Islet of Langerhans (tissue), 1 donor: ENCODE data around the gene HSPBAP1.
"Not testable (repeated sequence)": the region's sequence is repeated elsewhere in the genome, so short reads cannot be mapped to it uniquely, and the experiment has no call there.

Source experiments
- FAIRE-seq: peaks from one replicate; lab custom pipeline; 2011; peaks lifted over from hg19 to GRCh38; lab: Jason Lieb, UNC

The HSPBAP1 gene

DNA sequence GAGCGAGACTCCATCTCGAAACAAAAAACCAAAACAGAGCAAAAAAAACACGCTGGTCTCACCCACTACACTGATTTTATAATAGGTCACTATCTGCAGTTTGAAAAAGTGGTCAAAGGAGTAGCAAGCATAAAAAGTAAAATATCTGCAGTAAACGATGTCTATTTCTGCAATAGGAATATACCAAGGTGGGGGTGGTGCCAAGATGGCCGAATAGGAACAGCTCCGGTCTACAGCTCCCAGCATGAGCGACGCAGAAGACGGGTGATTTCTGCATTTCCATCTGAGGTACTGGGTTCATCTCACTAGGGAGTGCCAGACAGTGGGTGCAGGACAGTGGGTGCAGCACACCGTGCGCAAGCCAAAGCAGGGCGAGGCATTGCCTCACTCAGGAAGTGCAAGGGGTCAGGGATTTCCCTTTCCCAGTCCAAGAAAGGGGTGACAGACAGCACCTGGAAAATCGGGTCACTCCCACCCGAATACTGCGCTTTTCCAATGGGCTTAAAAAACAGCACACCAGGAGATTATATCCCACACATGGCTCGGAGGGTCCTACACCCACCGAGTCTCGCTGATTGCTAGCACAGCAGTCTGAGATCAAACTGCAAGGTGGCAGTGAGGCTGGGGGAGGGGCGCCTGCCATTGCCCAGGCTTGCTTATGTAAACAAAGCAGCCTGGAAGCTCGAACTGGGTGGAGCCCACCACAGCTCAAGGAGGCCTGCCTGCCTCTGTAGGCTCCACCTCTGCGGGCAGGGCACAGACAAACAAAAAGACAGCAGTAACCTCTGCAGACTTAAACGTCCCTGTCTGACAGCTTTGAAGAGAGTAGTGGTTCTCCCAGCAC is 60.7 kb downstream of the HSPBAP1 start:
- not testable (repeated sequence) for FAIRE-seq

DNA sequence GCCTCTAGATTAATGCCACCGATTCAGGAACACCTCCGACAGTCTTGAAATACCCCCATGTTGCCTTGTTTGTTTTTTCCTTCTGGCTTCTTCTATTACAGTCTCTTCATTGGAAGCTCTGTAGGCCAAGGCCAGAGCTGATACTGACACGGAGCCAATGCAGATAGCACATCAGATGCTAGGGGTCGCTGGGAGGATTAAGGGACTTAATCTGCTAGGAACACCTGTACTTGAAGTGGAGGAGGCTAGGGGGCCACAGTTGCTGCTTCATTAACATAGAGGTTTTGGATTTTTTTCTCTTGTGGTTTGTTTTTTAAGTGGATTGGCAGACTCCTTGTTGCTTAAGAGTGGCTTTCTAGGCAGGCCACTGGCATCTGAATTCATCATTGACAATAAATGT is 63.4 kb downstream of the HSPBAP1 start:
- no peak for FAIRE-seq

DNA sequence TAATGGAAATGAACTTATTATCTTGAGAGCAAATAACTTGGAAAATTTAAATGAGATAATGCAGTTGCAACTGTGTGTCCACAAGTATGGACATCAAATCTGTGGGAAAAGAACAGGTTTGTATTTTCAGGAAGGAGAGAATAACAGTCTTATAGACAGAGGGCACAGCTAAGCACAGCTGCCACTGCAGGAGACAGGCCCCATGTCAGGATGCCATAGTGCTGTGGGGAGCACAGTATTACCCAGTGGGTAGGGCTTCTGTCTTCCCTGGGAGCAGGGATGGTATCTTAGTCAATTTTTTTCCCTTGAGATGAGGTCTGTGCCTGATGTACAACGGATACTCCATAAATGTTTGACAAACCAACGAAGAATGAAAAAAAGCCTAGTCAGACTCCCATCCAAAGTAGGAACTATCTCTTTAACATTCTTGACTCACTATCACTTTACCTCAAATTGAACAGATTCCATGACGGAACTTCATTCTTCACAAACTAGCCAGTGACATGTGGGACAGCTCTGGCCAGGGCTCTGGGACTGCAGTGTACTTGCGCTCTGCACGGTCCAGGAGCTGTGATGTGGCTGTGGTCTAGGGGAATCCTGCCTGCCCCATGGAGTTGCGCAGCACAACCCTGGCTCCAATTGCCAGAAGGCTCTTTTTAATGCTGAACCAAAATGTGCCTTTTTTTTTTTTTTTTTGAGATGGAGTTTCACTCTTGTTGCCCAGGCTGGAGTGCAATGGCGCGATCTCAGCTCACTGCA is 64.7 kb downstream of the HSPBAP1 start:
- FAIRE-seq = no peak

DNA sequence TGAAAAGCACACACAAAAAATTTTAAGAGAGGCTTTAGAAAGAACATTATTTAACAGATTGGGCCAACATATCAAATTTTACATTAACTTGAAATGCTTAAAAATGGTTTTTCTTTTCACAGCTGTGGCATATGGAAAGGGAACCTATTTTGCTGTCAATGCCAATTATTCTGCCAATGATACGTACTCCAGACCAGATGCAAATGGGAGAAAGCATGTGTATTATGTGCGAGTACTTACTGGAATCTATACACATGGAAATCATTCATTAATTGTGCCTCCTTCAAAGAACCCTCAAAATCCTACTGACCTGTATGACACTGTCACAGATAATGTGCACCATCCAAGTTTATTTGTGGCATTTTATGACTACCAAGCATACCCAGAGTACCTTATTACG is 65.4 kb downstream of the HSPBAP1 start:
- FAIRE-seq = no peak

DNA sequence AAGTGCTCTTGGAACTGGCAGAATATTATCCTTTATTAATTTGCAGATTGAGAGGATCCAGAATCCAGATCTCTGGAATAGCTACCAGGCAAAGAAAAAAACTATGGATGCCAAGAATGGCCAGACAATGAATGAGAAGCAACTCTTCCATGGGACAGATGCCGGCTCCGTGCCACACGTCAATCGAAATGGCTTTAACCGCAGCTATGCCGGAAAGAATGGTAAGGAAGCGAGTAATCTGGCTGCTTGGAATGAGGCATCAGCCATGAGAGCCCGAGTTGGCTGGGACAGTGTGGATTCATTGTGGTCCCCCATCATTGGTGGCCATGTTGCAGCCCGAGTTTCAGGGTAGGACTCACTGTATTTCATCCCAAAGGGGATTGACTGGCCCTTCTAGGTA is 65.9 kb downstream of the HSPBAP1 start:
- no peak for FAIRE-seq

DNA sequence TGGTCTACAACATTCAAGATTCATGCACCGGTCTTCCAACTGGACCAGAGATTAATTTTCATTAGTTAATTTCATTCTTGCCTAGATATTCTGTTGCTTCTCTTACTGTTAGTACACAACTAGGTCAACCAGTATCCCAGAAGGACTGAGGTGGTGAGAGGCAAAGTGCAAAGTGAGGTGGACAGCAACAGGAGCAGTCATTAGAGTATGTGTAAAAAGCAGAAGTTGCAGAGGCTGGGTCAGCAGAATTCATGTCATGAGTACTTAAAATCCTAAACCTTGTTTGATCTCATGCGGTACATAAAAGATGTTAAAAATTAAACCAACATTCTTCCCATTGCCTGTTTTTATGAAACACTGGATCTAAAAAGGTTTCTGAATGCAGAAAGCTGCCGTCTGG is 66.3 kb downstream of the HSPBAP1 start:
- FAIRE-seq = no peak

DNA sequence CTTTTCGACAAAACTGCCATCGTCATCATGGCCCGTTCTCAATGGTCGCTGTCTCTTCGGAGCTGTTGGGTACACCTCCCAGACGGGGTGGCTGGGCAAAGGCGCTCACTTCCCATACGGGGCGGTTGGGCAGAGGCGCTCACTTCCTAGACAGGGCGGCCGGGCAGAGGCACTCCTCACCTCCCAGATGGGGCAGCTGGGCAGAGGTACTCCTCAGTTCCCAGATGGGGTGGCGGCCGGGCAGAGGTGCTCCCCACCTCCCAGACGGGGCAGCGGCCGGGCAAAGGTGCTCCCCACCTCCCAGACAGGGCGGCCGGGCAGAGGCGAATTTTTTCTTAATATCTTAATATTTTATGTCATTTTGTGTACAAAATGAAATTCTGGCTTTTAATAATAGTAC is 68.5 kb downstream of the HSPBAP1 start:
- no peak for FAIRE-seq

DNA sequence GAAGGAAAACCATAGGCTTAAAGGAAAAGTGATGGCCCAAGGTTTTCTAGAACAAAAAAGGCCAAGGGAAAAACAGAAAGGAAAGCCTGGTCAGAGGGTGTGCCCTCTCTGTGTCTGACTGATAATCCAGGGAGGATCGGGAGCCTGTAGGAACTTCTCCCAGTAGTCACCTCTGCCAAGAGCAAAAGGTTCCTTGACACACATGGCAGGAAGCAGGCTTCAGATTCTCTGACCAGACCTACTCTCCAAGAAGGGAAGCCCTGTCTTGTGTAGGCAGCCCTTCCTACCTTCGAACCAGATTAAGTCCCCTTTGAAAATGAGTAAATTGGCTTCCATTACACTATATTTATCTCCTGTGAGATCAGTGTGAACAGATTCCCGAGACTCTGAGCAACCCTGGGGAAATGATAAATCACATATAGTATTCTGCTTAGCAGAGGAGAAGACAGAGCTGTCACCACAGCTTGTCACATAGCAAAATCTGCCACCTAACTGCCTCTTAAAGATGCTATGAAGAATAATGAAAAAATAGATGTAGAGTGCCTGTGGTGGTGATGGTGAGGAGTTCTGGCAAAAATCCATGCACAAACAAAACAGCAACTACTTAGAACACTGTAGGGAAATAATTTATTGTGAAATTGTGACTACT is 74.2 kb downstream of the HSPBAP1 start:
- FAIRE-seq = no peak

DNA sequence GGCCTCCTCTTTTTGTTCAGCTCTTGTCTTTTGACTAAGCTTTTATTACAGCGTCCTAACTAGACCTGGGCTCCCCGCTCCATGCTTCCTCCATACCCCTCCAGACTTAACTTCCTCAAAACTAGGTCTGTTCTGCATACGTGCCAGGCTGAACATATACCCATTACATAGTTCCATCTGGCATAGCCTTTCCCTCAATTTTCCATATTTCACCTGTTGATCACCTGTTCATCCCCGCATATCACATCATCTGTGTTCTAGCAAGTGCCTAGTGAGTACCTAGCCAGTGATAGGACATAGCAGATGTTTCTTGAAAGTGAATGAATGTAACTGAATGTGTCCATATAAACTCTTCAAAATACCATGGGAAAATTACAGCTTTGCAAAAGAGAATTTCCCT is 77.0 kb downstream of the HSPBAP1 start:
- no peak for FAIRE-seq

DNA sequence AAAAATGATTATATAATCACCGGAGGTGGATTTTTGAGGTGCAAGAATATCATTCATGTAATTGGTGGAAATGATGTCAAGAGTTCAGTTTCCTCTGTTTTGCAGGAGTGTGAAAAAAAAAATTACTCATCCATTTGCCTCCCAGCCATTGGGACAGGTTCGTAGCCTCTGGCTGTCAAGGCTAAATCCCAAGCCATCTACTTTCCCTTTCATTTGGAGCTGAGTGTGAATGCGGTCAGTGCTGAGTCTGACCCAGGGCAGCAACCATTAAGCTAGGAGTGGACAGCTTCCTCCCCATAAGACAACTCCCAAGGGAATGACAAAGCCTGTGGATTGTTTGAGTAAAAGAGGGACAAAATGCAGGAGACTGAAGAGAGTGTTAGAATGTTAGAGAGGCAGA is 79.4 kb downstream of the HSPBAP1 start:
- FAIRE-seq = no peak

DNA sequence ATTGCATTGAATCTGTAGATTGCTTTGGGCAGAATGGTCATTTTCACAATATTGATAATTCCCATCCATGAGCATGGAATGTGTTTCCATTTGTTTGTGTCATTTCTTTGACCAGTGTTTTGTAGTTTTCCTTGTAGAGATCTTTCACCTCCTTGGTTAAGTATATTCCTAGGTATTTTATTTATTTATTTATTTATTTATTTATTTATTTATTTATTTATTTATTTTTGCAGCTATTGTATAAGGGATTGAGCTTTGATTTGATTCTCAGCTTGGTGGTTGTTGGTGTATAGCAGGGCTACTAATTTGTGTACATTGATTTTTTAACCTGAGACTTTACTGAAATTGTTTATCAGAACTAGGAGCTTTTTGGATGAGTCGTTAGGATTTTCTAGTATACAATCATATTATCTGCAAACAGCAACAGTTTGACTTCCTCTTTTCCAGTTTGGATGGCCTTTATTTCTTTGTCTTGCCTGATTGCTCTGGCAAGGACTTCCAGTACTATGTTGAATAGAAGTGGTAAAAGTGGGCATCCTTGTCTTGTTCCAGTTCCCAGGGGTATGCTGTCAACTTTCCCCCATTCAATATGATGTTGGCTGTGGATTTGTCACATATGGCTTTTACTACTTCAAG is 82.9 kb downstream of the HSPBAP1 start:
- FAIRE-seq = not testable (repeated sequence)

DNA sequence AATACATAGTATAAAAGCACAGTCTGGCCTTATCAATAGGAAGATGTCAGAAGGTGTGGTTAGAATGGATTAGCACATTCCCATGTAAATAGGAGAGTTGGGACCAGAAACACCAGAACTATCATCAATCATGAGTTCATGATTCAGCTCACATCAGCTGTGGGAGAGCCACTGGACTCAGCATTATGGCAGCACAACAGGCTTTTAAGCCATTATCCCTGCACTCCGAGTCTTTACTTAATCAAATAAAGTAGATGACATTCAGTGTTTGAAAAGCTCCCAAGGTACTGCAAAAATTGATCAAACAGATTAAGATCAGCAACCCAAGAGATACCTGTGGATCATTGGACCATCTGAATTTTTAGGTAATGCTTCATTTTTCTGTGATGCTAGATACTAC is 88.3 kb downstream of the HSPBAP1 start:
- FAIRE-seq = peak; percentile 74

DNA sequence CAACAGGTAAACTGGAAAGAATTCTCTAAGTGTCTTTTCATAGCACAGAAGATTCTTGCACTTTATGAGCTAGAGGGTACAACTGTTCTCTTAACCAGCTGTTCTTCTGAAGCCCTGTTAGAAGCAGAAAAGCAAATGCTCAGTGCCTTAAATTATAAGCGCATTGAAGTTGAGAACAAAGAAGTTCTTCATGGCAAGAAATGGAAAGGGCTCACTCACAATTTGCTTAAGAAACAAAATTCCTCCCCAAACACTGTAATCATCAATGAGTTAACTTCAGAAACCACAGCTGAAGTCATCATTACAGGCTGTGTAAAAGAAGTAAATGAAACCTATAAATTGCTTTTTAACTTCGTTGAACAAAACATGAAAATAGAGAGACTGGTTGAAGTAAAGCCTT is 93.4 kb downstream of the HSPBAP1 start:
- no peak for FAIRE-seq

DNA sequence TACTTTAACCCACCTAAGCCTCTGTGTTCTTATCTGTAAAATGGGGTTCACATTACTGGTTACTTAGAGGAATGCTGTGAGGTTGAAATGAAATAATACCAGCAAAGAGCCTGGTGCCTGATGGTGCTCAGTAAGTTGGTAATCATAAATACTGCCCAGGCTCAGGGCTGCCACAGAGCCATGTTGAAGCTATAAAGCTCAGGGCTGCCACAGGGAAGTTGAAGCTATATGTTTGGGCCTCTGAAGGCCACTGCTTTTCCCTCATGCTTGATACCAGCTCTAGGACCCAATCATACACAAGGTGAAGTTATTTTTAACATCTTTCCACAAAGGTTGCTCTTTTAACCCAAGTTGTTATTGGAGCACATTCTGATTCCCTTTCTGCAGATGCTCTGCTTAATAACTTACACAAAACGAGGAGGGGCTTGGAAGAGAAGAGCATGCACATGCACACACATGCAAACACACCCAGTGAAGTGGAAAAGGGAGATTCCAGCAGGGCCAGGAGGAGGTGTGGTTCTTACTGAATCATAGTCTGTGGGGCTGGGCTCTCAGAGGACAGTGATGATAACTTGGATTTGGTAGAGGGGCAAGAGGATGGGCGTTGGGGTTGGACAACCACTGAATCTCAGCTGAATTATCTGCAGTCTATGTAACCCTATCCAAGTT is 95.5 kb downstream of the HSPBAP1 start:
- no peak for FAIRE-seq

DNA sequence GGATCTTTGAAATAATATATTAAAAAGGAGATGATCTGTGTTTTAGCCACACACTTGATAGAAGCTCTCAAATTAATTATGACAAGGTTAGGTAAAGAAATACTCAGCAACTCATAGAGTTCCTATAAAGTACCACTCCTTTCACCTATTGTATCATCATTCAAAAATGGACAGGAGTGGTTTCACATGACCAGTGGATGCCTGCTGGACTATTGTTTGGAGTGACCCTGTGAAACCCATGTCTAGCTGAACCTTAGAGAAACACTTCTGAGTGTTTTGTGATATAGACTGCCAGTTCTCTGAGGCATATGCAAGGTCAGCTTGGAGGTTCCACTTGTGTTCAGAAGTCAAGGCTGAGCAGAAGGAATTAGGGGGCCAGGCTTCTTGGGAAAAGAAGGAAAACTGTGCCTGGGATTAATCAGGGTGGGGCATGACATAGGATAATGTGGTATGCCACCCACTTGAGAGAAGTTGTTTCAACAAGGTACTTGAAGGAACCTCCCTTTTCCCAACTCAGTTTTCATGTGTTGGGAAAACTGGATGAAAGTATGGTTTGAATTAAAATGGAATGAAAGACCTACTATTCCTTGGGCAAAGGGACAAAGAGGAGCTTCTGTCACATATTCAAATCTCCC is 97.6 kb downstream of the HSPBAP1 start:
- no peak for FAIRE-seq

DNA sequence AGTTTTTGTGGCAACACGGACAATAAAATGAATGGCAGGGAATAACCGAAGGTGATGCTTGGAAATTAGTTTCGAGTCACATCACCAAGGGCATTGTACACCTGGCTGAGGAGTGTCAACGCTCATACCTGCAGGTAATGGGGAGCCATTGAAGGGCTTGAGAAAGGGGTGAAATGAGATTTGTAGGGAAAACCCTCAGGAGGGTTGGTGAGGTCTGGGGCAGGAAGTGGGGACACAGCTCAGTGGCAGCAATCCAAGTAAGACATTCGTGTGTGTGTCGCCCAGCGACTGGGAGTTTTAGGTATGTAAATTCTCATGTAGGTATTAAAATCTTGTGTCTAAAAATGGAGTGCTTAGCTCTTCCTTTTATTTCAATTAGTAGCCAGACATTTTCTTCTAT is 98.7 kb downstream of the HSPBAP1 start:
- FAIRE-seq = no peak

DNA sequence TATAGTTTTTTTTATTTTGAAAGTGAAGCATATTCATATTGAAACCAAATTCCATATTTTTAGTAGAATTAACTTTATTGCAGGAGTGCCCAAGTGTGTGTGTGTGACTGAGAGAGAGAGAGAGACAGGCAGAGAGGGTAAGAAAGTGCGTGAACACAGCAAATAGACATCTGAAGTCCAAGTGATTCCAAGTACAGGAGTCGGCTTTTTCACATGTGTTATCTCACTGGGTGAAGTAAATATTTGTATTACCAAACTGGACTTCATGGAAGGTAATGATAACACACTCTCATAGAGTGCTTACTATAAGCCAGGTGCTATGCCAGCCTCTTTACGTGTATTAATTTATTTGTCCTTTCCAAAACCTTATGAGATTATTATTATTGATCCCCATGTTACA is 101.0 kb downstream of the HSPBAP1 start:
- FAIRE-seq = no peak

DNA sequence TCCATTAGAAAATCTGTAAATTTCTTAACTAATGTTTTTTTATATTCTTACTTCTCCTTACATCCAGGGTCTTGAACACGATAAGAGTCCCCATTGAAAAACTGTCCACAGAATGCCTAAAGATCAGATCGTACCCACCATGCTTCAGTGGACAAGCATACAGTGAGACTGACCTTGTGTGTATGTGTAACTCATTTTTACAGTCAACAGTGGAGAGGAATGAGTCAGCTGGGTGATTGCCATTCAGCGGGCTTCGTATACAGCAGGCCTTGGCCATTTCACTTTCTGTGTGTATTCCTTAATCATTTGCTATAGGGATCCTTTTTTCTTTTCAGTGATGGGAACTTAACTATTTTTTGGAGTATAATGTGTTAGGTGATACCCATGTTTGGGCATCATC is 102.4 kb downstream of the HSPBAP1 start:
- FAIRE-seq = no peak

DNA sequence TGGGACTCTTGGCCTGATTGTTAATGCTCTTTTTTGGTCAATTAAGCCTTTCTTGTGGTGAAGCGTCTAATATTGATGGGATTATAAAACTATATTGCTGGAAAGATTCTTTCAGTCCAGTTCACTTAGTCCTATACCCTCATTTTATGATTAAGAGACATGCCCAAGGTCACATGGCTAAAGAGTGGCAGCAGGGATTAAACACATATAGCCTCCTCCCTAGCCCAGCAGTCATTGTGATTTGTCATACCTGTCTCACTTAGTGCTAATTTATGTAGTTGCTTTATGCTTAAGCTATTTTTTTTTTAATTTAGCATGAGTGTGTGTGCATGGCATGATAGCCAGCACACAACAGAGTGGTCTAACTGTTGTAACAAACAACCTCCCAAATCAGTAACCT is 103.5 kb downstream of the HSPBAP1 start:
- FAIRE-seq = no peak
